Measurements from ENCODE around the gene MINDY4.

MINDY4 gene

GRCh38 chr7:30900803-30901362, 129.7 kb downstream of the MINDY4 start:
- 87% methylated on average over 9 of the region's 11 CpGs for WGBS (ENCODE audit: insufficient coverage)
- ChIA-PET POLR2A (no interaction called here), CTCF (no interaction called here)
- Histone ChIP-seq H3K36me3 (ENCODE audit: control insufficient read depth in 4 of 4, insufficient read depth in 4 of 4, low read length in 3 of 4) (no peaks in the 10 kb centered on the region), H3K27me3 (replicated peaks in 2 of 5; ENCODE audit: control insufficient read depth in 4 of 5, insufficient read depth in 5 of 5, low read length in 4 of 5) (peaks cover 0 to 2% (median 0%) of the 10 kb centered on the region in 5 experiments), H3K4me3 (ENCODE audit: control insufficient read depth in 1 of 7, extremely low read depth in 1 of 7, insufficient read depth in 4 of 7, low read depth in 2 of 7, low read length in 6 of 7) (no peak overlapping the region), H3K4me1 (ENCODE audit: control extremely low read depth in 1 of 4, control insufficient read depth in 4 of 4, insufficient read depth in 4 of 4, low read length in 3 of 4) (no peaks in the 10 kb centered on the region), H3K27ac (ENCODE audit: insufficient read depth in 1 of 2, low read depth in 1 of 2, low read length in 2 of 2, poor library complexity in 1 of 2, severe bottlenecking in 2 of 2) (no peak overlapping the region), H3K9me3 (ENCODE audit: control extremely low read depth in 1 of 5, control insufficient read depth in 4 of 5, insufficient read depth in 2 of 5, low read depth in 1 of 5, low read length in 4 of 5) (no peaks in the 10 kb centered on the region)
- DNase-seq = no peak

GRCh38 chr7:30901856-30902255, 130.6 kb downstream of the MINDY4 start:
- ChIA-PET POLR2A (no interaction called here), CTCF (no interaction called here)
- Histone ChIP-seq H3K4me1 (ENCODE audit: control extremely low read depth in 1 of 4, control insufficient read depth in 4 of 4, insufficient read depth in 4 of 4, low read length in 3 of 4) (no peaks in the 10 kb centered on the region), H3K27me3 (replicated peaks in 2 of 5; ENCODE audit: control insufficient read depth in 4 of 5, insufficient read depth in 5 of 5, low read length in 4 of 5) (peaks cover 0 to 2% (median 0%) of the 10 kb centered on the region in 5 experiments), H3K4me3 (ENCODE audit: control insufficient read depth in 1 of 7, extremely low read depth in 1 of 7, insufficient read depth in 4 of 7, low read depth in 2 of 7, low read length in 6 of 7) (no peak overlapping the region), H3K27ac (ENCODE audit: insufficient read depth in 1 of 2, low read depth in 1 of 2, low read length in 2 of 2, poor library complexity in 1 of 2, severe bottlenecking in 2 of 2) (no peak overlapping the region), H3K9me3 (ENCODE audit: control extremely low read depth in 1 of 5, control insufficient read depth in 4 of 5, insufficient read depth in 2 of 5, low read depth in 1 of 5, low read length in 4 of 5) (no peaks in the 10 kb centered on the region), H3K36me3 (ENCODE audit: control insufficient read depth in 4 of 4, insufficient read depth in 4 of 4, low read length in 3 of 4) (no peaks in the 10 kb centered on the region)
- 100% methylated on average over 1 of the region's 2 CpGs for WGBS (ENCODE audit: insufficient coverage)
- DNase-seq = no peak

GRCh38 chr7:30902466-30902865, 131.2 kb downstream of the MINDY4 start:
- POLR2A ChIA-PET = no interaction called here
- Histone ChIP-seq H3K4me1 (ENCODE audit: control extremely low read depth in 1 of 4, control insufficient read depth in 4 of 4, insufficient read depth in 4 of 4, low read length in 3 of 4) (no peaks in the 10 kb centered on the region), H3K27ac (ENCODE audit: insufficient read depth in 1 of 2, low read depth in 1 of 2, low read length in 2 of 2, poor library complexity in 1 of 2, severe bottlenecking in 2 of 2) (no peak overlapping the region), H3K36me3 (ENCODE audit: control insufficient read depth in 4 of 4, insufficient read depth in 4 of 4, low read length in 3 of 4) (no peaks in the 10 kb centered on the region), H3K27me3 (replicated peaks in 2 of 5; ENCODE audit: control insufficient read depth in 4 of 5, insufficient read depth in 5 of 5, low read length in 4 of 5) (peaks cover 0 to 2% (median 0%) of the 10 kb centered on the region in 5 experiments), H3K4me3 (ENCODE audit: control insufficient read depth in 1 of 7, extremely low read depth in 1 of 7, insufficient read depth in 4 of 7, low read depth in 2 of 7, low read length in 6 of 7) (no peak overlapping the region), H3K9me3 (ENCODE audit: control extremely low read depth in 1 of 5, control insufficient read depth in 4 of 5, insufficient read depth in 2 of 5, low read depth in 1 of 5, low read length in 4 of 5) (no peaks in the 10 kb centered on the region)
- WGBS (ENCODE audit: insufficient coverage) = 98% methylated on average over 11 of the region's 11 CpGs
- CTCF ChIA-PET = no interaction called here
- no peak for DNase-seq

- no peak for DNase-seq
- 94% methylated on average over 6 of the region's 8 CpGs for WGBS (ENCODE audit: insufficient coverage)
- no peaks in the 10 kb centered on the region for H3K36me3 ChIP-seq (ENCODE audit: control insufficient read depth in 4 of 4, insufficient read depth in 4 of 4, low read length in 3 of 4)
- H3K4me3 ChIP-seq (ENCODE audit: control insufficient read depth in 1 of 7, extremely low read depth in 1 of 7, insufficient read depth in 4 of 7, low read depth in 2 of 7, low read length in 6 of 7) = no peak overlapping the region
- H3K9me3 ChIP-seq (ENCODE audit: control extremely low read depth in 1 of 5, control insufficient read depth in 4 of 5, insufficient read depth in 2 of 5, low read depth in 1 of 5, low read length in 4 of 5) = no peaks in the 10 kb centered on the region
- POLR2A ChIA-PET = no interaction called here
- CTCF ChIA-PET = no interaction called here
- H3K27ac ChIP-seq (ENCODE audit: insufficient read depth in 1 of 2, low read depth in 1 of 2, low read length in 2 of 2, poor library complexity in 1 of 2, severe bottlenecking in 2 of 2) = no peak overlapping the region
- peaks cover 0 to 2% (median 0%) of the 10 kb centered on the region in 5 experiments for H3K27me3 ChIP-seq (replicated peaks in 2 of 5; ENCODE audit: control insufficient read depth in 4 of 5, insufficient read depth in 5 of 5, low read length in 4 of 5)
- H3K4me1 ChIP-seq (ENCODE audit: control extremely low read depth in 1 of 4, control insufficient read depth in 4 of 4, insufficient read depth in 4 of 4, low read length in 3 of 4) = no peaks in the 10 kb centered on the region
These were observed 131.9 kb downstream of the MINDY4 start for GRCh38 chr7:30903146-30903545.

- WGBS (ENCODE audit: insufficient coverage) = 100% methylated on average over 6 of the region's 9 CpGs
- H3K4me3 ChIP-seq (ENCODE audit: control insufficient read depth in 1 of 7, extremely low read depth in 1 of 7, insufficient read depth in 4 of 7, low read depth in 2 of 7, low read length in 6 of 7) = no peak overlapping the region
- ChIA-PET POLR2A (no interaction called here), CTCF (no interaction called here)
- no peaks in the 10 kb centered on the region for H3K36me3 ChIP-seq (ENCODE audit: control insufficient read depth in 4 of 4, insufficient read depth in 4 of 4, low read length in 3 of 4)
- no peaks in the 10 kb centered on the region for H3K27me3 ChIP-seq (replicated peaks in 2 of 5; ENCODE audit: control insufficient read depth in 4 of 5, insufficient read depth in 5 of 5, low read length in 4 of 5)
- H3K27ac ChIP-seq (ENCODE audit: insufficient read depth in 1 of 2, low read depth in 1 of 2, low read length in 2 of 2, poor library complexity in 1 of 2, severe bottlenecking in 2 of 2) = no peak overlapping the region
- H3K9me3 ChIP-seq (ENCODE audit: control extremely low read depth in 1 of 5, control insufficient read depth in 4 of 5, insufficient read depth in 2 of 5, low read depth in 1 of 5, low read length in 4 of 5) = no peaks in the 10 kb centered on the region
- DNase-seq = no peak
- no peaks in the 10 kb centered on the region for H3K4me1 ChIP-seq (ENCODE audit: control extremely low read depth in 1 of 4, control insufficient read depth in 4 of 4, insufficient read depth in 4 of 4, low read length in 3 of 4)
These were observed 133.3 kb downstream of the MINDY4 start for GRCh38 chr7:30904561-30904960.

GRCh38 chr7:30905078-30906012, 134.1 kb downstream of the MINDY4 start:
- 93% methylated on average over 11 of the region's 15 CpGs for WGBS (ENCODE audit: insufficient coverage)
- H3K4me3 ChIP-seq (ENCODE audit: control insufficient read depth in 1 of 7, extremely low read depth in 1 of 7, insufficient read depth in 4 of 7, low read depth in 2 of 7, low read length in 6 of 7) = no peak overlapping the region

GRCh38 chr7:30906014-30906413, 134.8 kb downstream of the MINDY4 start:
- Histone ChIP-seq H3K9me3 (ENCODE audit: control extremely low read depth in 1 of 5, control insufficient read depth in 4 of 5, insufficient read depth in 2 of 5, low read depth in 1 of 5, low read length in 4 of 5) (no peaks in the 10 kb centered on the region), H3K36me3 (ENCODE audit: control insufficient read depth in 4 of 4, insufficient read depth in 4 of 4, low read length in 3 of 4) (no peaks in the 10 kb centered on the region), H3K27ac (ENCODE audit: insufficient read depth in 1 of 2, low read depth in 1 of 2, low read length in 2 of 2, poor library complexity in 1 of 2, severe bottlenecking in 2 of 2) (no peak overlapping the region), H3K4me1 (ENCODE audit: control extremely low read depth in 1 of 4, control insufficient read depth in 4 of 4, insufficient read depth in 4 of 4, low read length in 3 of 4) (peaks cover 0 to under 1% (median 0%) of the 10 kb centered on the region in 4 experiments), H3K27me3 (replicated peaks in 2 of 5; ENCODE audit: control insufficient read depth in 4 of 5, insufficient read depth in 5 of 5, low read length in 4 of 5) (no peaks in the 10 kb centered on the region), H3K4me3 (ENCODE audit: control insufficient read depth in 1 of 7, extremely low read depth in 1 of 7, insufficient read depth in 4 of 7, low read depth in 2 of 7, low read length in 6 of 7) (no peak overlapping the region)
- no peak for DNase-seq
- POLR2A ChIA-PET = no interaction called here
- 89% methylated on average over 7 of the region's 7 CpGs for WGBS (ENCODE audit: insufficient coverage)
- CTCF ChIA-PET = no interaction called here

More at GRCh38 chr7:30905078-30906012, 134.1 kb downstream of the MINDY4 start:
- H3K36me3 ChIP-seq (ENCODE audit: control insufficient read depth in 4 of 4, insufficient read depth in 4 of 4, low read length in 3 of 4) = no peaks in the 10 kb centered on the region
- CTCF ChIA-PET = no interaction called here
- no peaks in the 10 kb centered on the region for H3K27me3 ChIP-seq (replicated peaks in 2 of 5; ENCODE audit: control insufficient read depth in 4 of 5, insufficient read depth in 5 of 5, low read length in 4 of 5)
- H3K27ac ChIP-seq (ENCODE audit: insufficient read depth in 1 of 2, low read depth in 1 of 2, low read length in 2 of 2, poor library complexity in 1 of 2, severe bottlenecking in 2 of 2) = no peak overlapping the region
- no peaks in the 10 kb centered on the region for H3K4me1 ChIP-seq (ENCODE audit: control extremely low read depth in 1 of 4, control insufficient read depth in 4 of 4, insufficient read depth in 4 of 4, low read length in 3 of 4)
- no peak for DNase-seq
- POLR2A ChIA-PET = no interaction called here
- H3K9me3 ChIP-seq (ENCODE audit: control extremely low read depth in 1 of 5, control insufficient read depth in 4 of 5, insufficient read depth in 2 of 5, low read depth in 1 of 5, low read length in 4 of 5) = no peaks in the 10 kb centered on the region

Data from common myeloid progenitor, CD34-positive (primary cell).